NCI-H748 treated with DMSO at 0.1 percent for 48 hours (cell line): ENCODE measurements around the gene ABI3.

ENCODE experiments used
- DNase-seq: peaks from one replicate; lab custom pipeline; 2025; lab: John Stamatoyannopoulos, UW

Gene ABI3

GRCh38 chr17:49225554-49226236, 15.2 kb downstream of the ABI3 start:
- no peak for DNase-seq

- DNase-seq: no peak
Observed at GRCh38 chr17:49226771-49227435, 16.4 kb downstream of the ABI3 start.

GRCh38 chr17:49227436-49228261, 17.1 kb downstream of the ABI3 start:
- DNase-seq: peak; percentile 28

- DNase-seq: no peak
Observed at GRCh38 chr17:49229076-49229804, 18.7 kb downstream of the ABI3 start.

GRCh38 chr17:49229805-49230600, 19.5 kb downstream of the ABI3 start:
- no peak for DNase-seq

GRCh38 chr17:49230636-49231562, 20.4 kb downstream of the ABI3 start, which contains the start of gene PHOSPHO1:
PHOSPHO1 (minus strand) TSS chr17:49230787; CDS start chr17:49226691, 4,096 bp downstream.
- peak; percentile 74 for DNase-seq

- no peak for DNase-seq
Observed at GRCh38 chr17:49231563-49231894, 21.0 kb downstream of the ABI3 start.

- no peak for DNase-seq
Observed at GRCh38 chr17:49234509-49235080, 24.1 kb downstream of the ABI3 start.

- DNase-seq: no peak
Observed at GRCh38 chr17:49235896-49236295, 25.4 kb downstream of the ABI3 start.

GRCh38 chr17:49239963-49240362, 29.5 kb downstream of the ABI3 start:
- no peak for DNase-seq

GRCh38 chr17:49240619-49241018, 30.1 kb downstream of the ABI3 start:
- no peak for DNase-seq

GRCh38 chr17:49241040-49241439, 30.5 kb downstream of the ABI3 start:
- DNase-seq: no peak

- no peak for DNase-seq
Observed at GRCh38 chr17:49241692-49242397, 31.3 kb downstream of the ABI3 start.

GRCh38 chr17:49242813-49243212, 32.3 kb downstream of the ABI3 start:
- no peak for DNase-seq

GRCh38 chr17:49244839-49245238, 34.3 kb downstream of the ABI3 start:
- DNase-seq: no peak

GRCh38 chr17:49247944-49248343, 37.4 kb downstream of the ABI3 start:
- no peak for DNase-seq

- DNase-seq: no peak
Observed at GRCh38 chr17:49249292-49249794, 38.8 kb downstream of the ABI3 start.

GRCh38 chr17:49249890-49250522, 39.5 kb downstream of the ABI3 start:
- DNase-seq: no peak
